ENCODE measurements around the gene MYO5B.

Gene MYO5B

DNA sequence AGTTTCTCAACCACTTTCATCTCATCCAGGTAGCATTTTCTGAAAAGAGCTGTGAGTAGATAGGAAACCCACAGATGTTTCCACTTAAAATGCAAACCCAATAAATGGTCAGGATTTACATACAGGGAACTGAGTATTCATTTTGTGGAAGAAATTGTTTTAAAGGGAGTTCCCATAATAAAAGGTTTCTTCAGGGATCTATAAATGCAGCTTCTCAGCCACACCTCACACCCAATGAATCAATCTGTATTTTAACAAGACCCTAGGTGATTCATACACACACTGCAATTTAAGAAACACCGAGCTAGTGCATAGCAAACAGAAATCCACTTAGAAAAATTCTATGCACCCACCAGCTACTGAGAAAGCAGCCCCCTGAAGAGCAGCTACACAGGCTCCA is 241.6 kb downstream of the MYO5B start:
- Histone ChIP-seq H3K36me3 (replicated peaks; ENCODE audit: insufficient read depth, low read length) (no peaks in the 10 kb centered on the region), H3K27ac (ENCODE audit: low read length) (no peak overlapping the region), H3K27me3 (replicated peaks; ENCODE audit: insufficient read depth, low read length) (no peaks in the 10 kb centered on the region), H3K4me3 (ENCODE audit: low read length) (no peak overlapping the region), H3F3A (ENCODE audit: insufficient read depth, low read length) (no peaks in the 10 kb centered on the region), H3K9me3 (replicated peaks; ENCODE audit: insufficient read depth, low read length) (no peaks in the 10 kb centered on the region), H3K4me1 (ENCODE audit: low read length) (no peaks in the 10 kb centered on the region), H3K9me2 (replicated peaks; ENCODE audit: insufficient read depth, low read length) (no peaks in the 10 kb centered on the region), H3K79me2 (ENCODE audit: low read length) (no peaks in the 10 kb centered on the region), H3K4me2 (ENCODE audit: low read depth, low read length) (no peak overlapping the region), H3K9ac (ENCODE audit: low read length) (no peak overlapping the region), H4K20me1 (ENCODE audit: insufficient read depth, low read length) (no peaks in the 10 kb centered on the region), H2AFZ (ENCODE audit: low read length) (no peak overlapping the region)
- TF ChIP-seq, protein P1, sequence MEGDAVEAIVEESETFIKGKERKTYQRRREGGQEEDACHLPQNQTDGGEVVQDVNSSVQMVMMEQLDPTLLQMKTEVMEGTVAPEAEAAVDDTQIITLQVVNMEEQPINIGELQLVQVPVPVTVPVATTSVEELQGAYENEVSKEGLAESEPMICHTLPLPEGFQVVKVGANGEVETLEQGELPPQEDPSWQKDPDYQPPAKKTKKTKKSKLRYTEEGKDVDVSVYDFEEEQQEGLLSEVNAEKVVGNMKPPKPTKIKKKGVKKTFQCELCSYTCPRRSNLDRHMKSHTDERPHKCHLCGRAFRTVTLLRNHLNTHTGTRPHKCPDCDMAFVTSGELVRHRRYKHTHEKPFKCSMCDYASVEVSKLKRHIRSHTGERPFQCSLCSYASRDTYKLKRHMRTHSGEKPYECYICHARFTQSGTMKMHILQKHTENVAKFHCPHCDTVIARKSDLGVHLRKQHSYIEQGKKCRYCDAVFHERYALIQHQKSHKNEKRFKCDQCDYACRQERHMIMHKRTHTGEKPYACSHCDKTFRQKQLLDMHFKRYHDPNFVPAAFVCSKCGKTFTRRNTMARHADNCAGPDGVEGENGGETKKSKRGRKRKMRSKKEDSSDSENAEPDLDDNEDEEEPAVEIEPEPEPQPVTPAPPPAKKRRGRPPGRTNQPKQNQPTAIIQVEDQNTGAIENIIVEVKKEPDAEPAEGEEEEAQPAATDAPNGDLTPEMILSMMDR (IDR thresholded peaks at IDR 0.05; ENCODE audit: low read length), result no peak
- no peak for TF ChIP-seq EZH2phosphoT487 (IDR thresholded peaks at IDR 0.05; ENCODE audit: low read length)
- TF ChIP-seq EZH2 (optimal IDR thresholded peaks at IDR 0.05; ENCODE audit: low read depth, low read length), result no peak
- no peak for DNase-seq

DNA sequence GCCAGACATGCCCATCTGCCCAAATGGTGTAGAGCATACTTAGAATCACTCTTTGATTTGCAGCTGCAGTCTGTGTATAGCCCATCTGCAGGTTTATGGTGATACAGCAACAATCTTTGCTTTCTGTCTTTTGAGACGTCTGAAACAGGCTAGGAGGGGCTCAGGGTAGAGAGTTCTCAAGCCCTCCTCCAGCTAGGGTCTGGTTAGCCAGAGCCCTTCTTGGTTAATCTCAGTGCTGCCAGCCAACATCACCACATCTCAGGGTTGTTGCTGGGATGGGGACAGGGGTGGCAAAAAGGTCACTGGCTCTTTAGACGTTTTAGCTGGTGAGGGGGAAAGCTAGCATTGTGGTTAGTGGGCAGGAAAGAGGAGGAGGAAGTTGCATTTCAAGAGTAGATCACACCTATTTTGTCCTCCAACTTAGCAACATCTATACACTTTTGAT is 245.0 kb downstream of the MYO5B start:
- Histone ChIP-seq H3K27me3 (replicated peaks; ENCODE audit: insufficient read depth, low read length) (no peaks in the 10 kb centered on the region), H3K4me2 (ENCODE audit: low read depth, low read length) (no peak overlapping the region), H3K27ac (ENCODE audit: low read length) (no peak overlapping the region), H3K9me3 (replicated peaks; ENCODE audit: insufficient read depth, low read length) (no peaks in the 10 kb centered on the region), H3K4me3 (ENCODE audit: low read length) (no peak overlapping the region), H3K4me1 (ENCODE audit: low read length) (no peaks in the 10 kb centered on the region), H3K9me2 (replicated peaks; ENCODE audit: insufficient read depth, low read length) (no peaks in the 10 kb centered on the region), H3F3A (ENCODE audit: insufficient read depth, low read length) (no peaks in the 10 kb centered on the region), H4K20me1 (ENCODE audit: insufficient read depth, low read length) (no peaks in the 10 kb centered on the region), H3K36me3 (replicated peaks; ENCODE audit: insufficient read depth, low read length) (no peaks in the 10 kb centered on the region), H2AFZ (ENCODE audit: low read length) (no peak overlapping the region), H3K9ac (ENCODE audit: low read length) (no peak overlapping the region), H3K79me2 (ENCODE audit: low read length) (no peaks in the 10 kb centered on the region)
- no peak for TF ChIP-seq EZH2 (optimal IDR thresholded peaks at IDR 0.05; ENCODE audit: low read depth, low read length)
- DNase-seq, result peak; percentile 27

DNA sequence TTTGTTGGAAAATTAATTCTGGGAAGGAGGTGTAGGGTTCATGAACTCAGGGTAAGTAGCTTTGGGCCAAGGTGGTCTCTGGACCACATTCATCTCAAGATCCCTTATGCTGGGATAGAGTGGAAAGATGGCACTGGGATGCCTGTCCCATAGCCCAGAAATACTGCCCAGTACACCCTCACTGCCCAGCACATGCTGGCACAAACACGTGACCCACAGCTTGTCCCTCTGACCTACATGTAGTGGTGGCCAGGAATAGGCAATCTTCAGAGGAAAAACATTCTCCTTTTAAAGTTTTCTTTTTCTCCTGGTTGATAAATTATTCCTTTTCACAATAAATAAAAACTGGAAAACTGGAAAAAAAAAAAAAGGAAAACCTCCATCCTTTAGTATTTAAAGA is 246.0 kb downstream of the MYO5B start:
- H3K9ac ChIP-seq (ENCODE audit: low read length), result no peak overlapping the region

DNA sequence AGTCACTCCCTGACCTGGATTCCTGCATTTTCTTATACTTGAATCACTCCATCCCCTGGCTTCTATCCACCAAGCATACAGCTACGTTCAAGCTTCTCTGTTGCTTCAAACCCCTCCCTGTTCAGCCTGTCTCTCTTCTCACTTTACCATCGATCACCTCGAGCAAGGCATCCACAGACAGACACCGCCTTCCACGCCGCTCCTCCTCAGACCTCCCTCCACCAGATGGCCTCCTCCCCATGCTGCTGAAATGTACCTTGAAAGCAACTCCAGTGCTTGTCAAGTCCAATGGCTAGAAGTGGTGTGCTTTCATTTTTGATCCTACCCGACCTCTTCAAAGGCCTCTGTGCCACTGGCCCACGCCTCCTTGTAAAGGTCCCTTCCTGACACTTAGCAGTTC is 250.3 kb downstream of the MYO5B start:
- no peak overlapping the region for H2AFZ ChIP-seq (ENCODE audit: low read length)
- no peak for TF ChIP-seq EZH2phosphoT487 (IDR thresholded peaks at IDR 0.05; ENCODE audit: low read length)
- TF ChIP-seq, protein P1 (IDR thresholded peaks at IDR 0.05; ENCODE audit: low read length), result no peak
- no peak for TF ChIP-seq EZH2 (optimal IDR thresholded peaks at IDR 0.05; ENCODE audit: low read depth, low read length)
- no peaks in the 10 kb centered on the region for H3K79me2 ChIP-seq (ENCODE audit: low read length)
- no peaks in the 10 kb centered on the region for H3K27me3 ChIP-seq (replicated peaks; ENCODE audit: insufficient read depth, low read length)
- no peaks in the 10 kb centered on the region for H4K20me1 ChIP-seq (ENCODE audit: insufficient read depth, low read length)
- no peaks in the 10 kb centered on the region for H3K4me1 ChIP-seq (ENCODE audit: low read length)
- no peak overlapping the region for H3K4me3 ChIP-seq (ENCODE audit: low read length)
- no peaks in the 10 kb centered on the region for H3K9me2 ChIP-seq (replicated peaks; ENCODE audit: insufficient read depth, low read length)
- H3F3A ChIP-seq (ENCODE audit: insufficient read depth, low read length), result no peaks in the 10 kb centered on the region
- no peak overlapping the region for H3K27ac ChIP-seq (ENCODE audit: low read length)
- H3K9me3 ChIP-seq (replicated peaks; ENCODE audit: insufficient read depth, low read length), result no peaks in the 10 kb centered on the region
- no peak for DNase-seq
- H3K4me2 ChIP-seq (ENCODE audit: low read depth, low read length), result no peak overlapping the region
- no peak overlapping the region for H3K9ac ChIP-seq (ENCODE audit: low read length)
- H3K36me3 ChIP-seq (replicated peaks; ENCODE audit: insufficient read depth, low read length), result no peaks in the 10 kb centered on the region

More for the DNA sequence above, 246.0 kb downstream of the MYO5B start:
- DNase-seq, result no peak
- H3K9me3 ChIP-seq (replicated peaks; ENCODE audit: insufficient read depth, low read length), result no peaks in the 10 kb centered on the region
- no peak for TF ChIP-seq EZH2phosphoT487 (IDR thresholded peaks at IDR 0.05; ENCODE audit: low read length)
- no peak for TF ChIP-seq EZH2 (optimal IDR thresholded peaks at IDR 0.05; ENCODE audit: low read depth, low read length)
- TF ChIP-seq, protein P1 (IDR thresholded peaks at IDR 0.05; ENCODE audit: low read length), result no peak
- no peaks in the 10 kb centered on the region for H3K79me2 ChIP-seq (ENCODE audit: low read length)
- H3K27ac ChIP-seq (ENCODE audit: low read length), result no peak overlapping the region
- no peaks in the 10 kb centered on the region for H3F3A ChIP-seq (ENCODE audit: insufficient read depth, low read length)
- no peak overlapping the region for H3K4me2 ChIP-seq (ENCODE audit: low read depth, low read length)
- no peaks in the 10 kb centered on the region for H3K36me3 ChIP-seq (replicated peaks; ENCODE audit: insufficient read depth, low read length)
- no peaks in the 10 kb centered on the region for H3K4me1 ChIP-seq (ENCODE audit: low read length)
- H2AFZ ChIP-seq (ENCODE audit: low read length), result no peak overlapping the region
- no peaks in the 10 kb centered on the region for H3K9me2 ChIP-seq (replicated peaks; ENCODE audit: insufficient read depth, low read length)
- no peaks in the 10 kb centered on the region for H4K20me1 ChIP-seq (ENCODE audit: insufficient read depth, low read length)
- no peak overlapping the region for H3K4me3 ChIP-seq (ENCODE audit: low read length)
- H3K27me3 ChIP-seq (replicated peaks; ENCODE audit: insufficient read depth, low read length), result no peaks in the 10 kb centered on the region
